Measurements from ENCODE around the gene POU2F2.

POU2F2 gene

DNA sequence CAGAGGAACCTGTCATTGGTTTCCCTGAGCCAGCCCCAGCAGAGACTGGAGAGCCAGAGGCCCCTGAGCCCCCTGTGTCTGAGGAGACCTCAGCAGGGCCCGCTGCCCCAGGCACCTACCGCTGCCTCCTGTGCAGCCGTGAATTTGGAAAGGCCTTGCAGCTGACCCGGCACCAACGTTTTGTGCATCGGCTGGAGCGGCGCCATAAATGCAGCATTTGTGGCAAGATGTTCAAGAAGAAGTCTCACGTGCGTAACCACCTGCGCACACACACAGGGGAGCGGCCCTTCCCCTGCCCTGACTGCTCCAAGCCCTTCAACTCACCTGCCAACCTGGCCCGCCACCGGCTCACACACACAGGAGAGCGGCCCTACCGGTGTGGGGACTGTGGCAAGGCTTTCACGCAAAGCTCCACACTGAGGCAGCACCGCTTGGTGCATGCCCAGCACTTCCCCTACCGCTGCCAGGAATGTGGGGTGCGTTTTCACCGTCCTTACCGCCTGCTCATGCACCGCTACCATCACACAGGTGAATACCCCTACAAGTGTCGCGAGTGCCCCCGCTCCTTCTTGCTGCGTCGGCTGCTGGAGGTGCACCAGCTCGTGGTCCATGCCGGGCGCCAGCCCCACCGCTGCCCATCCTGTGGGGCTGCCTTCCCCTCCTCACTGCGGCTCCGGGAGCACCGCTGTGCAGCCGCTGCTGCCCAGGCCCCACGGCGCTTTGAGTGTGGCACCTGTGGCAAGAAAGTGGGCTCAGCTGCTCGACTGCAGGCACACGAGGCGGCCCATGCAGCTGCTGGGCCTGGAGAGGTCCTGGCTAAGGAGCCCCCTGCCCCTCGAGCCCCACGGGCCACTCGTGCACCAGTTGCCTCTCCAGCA is 52.1 kb downstream of the POU2F2 start:
- no peak for FAIRE-seq

DNA sequence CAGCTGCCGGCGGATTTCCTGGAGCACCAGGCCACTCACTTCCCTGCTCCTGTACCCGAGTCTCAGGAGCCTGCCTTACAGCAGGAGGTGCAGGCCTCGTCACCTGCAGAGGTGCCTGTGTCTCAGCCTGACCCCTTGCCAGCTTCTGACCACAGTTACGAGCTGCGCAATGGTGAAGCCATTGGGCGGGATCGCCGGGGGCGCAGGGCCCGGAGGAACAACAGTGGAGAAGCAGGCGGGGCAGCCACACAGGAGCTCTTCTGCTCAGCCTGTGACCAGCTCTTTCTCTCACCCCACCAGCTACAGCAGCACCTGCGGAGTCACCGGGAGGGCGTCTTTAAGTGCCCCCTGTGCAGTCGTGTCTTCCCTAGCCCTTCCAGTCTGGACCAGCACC is 53.0 kb downstream of the POU2F2 start:
- FAIRE-seq = no peak

DNA sequence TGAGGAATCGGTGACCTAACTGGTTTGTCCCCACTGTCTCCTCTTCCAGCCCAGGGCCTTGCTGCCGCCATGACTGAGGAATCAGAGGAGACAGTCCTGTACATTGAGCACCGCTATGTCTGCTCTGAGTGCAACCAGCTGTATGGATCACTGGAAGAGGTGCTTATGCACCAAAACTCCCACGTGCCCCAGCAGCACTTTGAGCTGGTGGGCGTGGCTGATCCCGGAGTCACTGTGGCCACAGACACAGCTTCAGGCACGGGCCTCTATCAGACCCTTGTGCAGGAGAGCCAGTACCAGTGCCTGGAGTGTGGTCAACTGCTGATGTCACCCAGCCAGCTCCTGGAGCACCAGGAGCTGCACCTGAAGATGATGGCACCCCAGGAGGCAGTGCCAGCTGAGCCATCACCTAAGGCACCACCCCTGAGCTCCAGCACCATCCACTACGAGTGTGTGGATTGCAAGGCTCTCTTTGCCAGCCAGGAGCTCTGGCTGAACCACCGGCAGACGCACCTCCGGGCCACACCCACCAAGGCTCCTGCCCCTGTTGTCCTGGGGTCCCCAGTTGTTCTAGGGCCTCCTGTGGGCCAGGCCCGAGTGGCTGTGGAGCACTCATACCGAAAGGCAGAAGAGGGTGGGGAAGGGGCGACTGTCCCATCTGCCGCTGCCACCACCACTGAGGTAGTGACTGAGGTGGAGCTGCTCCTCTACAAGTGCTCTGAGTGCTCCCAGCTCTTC is 53.5 kb downstream of the POU2F2 start:
- no peak for FAIRE-seq

DNA sequence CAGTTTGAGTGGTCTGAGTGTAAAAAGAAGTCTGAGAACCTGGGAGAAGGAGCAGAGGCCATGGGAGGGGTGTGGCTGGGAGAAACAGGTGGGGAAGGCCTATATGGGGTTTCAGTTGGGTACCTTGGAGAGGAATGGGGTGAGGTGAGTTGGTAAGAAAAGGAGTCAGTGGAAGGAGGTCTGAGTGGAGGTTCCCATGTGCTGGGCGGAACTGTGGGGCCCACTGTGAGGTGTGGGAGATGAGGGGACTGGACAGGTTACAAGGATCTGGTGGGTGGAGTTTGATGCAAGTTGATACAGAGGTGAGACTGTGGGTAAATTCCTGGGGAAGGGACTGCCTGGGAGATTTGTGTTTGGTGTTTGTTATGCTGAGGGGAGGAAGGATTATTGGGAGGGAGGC is 54.2 kb downstream of the POU2F2 start:
- FAIRE-seq = no peak

DNA sequence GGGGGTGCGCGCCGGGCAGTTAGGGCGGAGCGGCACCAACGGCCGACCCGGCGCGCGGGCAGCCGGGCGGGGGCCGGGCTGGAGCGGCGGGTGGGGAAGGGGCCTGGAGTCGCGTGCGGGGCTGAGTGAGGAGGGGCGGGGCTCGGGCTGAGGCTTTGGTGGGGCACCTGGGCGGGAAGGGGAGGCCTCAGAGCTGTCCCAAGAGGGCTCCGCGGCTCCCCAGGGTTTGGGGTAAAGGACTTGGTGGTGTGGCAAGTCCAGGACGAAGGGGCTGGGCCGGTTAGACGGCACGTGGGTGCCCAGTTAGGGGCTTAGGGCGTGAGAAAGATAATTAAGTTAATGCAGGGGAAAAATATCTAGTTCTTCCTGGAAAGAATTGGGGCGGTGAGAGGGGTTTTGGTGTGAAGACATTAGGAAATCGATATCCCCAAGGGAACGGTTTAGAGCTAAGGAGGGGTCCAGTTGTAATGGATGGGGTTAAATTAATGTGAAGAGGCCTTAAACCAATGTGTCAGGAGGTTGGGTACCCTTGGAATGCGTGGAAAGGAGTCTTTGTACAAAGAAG is 55.8 kb downstream of the POU2F2 start:
- FAIRE-seq = no peak

DNA sequence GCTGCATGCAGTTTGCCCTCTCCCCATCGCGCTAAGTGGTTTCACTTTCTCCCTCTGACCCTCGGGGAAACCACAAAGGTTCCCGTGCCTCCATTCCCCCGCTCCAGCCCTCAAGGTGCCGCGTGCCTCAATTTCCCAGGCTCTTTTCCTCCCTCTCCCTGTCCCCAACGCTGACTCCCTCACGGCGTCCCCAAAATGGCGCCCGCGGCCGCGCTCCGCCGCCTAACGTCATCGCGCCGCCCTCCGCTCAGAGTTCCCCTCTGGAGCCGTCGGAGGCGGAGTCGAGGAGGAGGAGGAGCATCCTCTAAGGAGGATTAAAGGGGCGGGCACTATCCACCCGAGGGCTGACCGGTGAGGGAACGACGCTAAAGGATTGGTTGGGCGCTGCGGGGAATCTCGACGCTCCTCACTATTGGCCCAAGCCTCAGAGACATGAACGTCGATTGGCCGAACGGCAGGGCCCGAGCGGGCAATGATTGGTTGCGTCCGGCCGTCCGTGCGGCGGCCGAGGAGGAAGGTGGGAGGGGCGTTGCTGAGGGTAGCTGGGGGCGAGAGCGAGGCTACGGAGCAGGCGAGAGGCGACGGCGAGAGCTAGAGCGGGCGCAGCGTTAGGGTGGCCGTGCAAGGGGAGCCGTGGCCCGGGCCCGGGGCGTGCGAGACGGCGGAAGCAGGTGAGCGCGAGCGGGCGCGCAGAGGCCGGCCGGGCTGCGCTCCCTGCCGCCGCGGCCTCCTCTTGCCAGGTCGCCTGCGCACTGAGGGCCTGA is 56.4 kb downstream of the POU2F2 start, which contains the start of gene ZNF574:
Gene ZNF574, plus strand, starts transcription at position 551 of the 764 bp plus-strand sequence. CDS start 2,441 bp downstream, outside the sequence.
- peak; percentile 100 for FAIRE-seq

DNA sequence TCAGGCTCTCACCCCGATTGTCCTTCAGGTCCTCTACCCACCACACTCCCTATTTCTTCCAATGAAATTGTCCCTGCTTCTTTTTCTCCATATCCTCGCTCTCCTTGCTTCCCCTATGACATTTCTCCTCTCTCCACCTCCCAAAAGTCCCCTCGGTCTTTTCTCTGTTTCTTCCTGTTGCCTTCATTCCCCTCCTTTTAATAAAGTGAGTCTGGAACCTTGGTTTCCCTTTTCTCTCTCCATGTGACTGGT is 57.0 kb downstream of the POU2F2 start:
- no peak for FAIRE-seq

DNA sequence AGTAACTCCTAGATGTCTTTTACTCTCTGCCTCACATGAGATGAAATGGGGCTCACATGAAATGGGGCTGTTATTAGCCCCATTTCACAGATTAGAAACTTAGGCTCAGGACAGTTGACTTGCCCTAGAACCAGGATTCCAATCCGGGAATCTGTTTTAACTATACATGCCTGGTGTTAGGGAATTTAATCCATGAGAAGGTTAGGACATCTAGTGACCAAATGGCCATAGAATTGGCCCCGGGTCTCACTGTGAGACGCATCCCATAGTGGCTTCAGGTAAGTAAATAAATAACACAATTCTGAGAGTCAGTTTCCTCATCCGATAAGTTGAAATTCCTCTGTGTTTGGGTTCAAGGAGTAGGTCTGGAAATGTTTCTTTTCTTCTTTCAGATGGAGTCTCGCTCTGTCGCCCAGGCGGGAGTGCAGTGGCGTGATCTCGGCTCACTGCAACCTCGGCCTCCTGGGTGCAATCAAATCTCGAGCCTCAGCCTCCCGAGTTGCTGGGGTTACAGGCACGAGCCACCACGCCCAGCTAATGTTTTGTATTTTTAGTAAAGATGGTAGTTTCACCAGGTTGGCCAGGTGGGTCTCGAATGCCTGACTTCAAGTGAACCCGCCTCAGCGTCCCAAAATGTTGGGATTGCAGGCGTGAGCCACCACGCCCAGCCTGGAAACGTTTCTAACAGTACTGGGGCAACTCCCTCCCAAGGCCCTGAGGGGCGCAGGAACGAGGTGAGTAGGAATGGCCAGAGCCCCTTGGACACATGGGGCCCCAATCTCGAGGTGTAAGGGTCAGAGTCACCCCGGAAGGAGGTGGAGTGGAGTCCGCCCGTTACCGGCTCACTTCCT is 57.5 kb downstream of the POU2F2 start:
- no peak for FAIRE-seq

DNA sequence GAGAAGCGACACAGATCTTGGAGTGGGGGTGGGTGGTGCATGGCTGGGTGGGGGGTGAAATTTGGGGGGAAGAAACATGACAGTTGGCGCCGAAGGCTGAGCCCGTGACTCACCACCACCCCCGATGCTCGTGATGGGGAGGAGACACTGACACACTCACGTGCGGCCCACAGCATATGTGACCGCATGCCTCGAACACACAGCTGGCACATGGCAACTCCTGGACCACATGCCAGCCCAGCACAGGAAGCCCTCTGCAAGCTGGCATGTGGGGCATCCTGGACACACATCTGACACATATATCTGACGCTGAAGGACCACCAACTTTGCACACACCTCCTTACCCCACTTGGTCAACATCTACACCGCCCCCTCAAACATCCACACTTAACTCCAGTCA is 61.0 kb downstream of the POU2F2 start:
- no peak for FAIRE-seq

DNA sequence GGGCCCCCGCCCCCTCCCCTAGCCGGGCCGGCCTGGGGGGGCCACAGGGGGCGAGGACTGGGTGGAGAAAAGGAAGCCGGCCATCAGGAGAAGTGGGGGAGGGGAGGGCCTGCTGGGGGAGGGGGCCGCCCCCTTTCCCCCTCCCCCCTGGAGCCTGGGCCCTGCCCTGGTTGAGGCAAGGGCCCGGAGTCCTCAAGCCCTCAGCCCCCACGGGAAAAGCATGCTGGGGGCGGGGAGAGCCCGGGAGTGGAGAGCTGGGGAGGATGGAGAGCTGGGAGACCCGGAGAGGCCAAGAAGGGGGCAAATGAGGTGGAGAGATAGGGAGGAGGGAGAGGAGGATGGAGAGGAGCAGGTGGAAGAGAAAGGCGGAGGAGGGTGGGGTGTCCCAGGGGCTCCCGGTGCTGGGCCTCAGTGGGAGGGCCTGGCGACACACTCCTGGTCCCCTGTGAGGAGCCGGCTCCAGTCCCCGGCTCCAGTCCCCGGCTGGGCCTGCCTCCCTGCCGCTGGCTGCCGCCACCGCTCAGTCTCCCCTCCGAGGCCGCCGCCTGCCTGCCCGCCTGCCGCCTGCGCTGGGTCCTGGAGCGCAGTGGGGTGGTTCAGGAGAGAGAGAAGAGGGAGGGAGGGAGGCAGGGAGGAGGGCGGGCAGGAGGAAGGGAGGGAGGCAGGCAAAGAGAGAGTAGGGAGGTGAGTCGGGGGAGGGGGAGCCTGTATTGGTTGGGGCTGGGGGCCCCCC is 62.5 kb downstream of the POU2F2 start, which contains the start of gene GRIK5:
Gene GRIK5, minus strand, starts transcription at position 588 of the 733 bp plus-strand sequence. CDS start 4,436 bp downstream, outside the sequence.
- FAIRE-seq = no peak

DNA sequence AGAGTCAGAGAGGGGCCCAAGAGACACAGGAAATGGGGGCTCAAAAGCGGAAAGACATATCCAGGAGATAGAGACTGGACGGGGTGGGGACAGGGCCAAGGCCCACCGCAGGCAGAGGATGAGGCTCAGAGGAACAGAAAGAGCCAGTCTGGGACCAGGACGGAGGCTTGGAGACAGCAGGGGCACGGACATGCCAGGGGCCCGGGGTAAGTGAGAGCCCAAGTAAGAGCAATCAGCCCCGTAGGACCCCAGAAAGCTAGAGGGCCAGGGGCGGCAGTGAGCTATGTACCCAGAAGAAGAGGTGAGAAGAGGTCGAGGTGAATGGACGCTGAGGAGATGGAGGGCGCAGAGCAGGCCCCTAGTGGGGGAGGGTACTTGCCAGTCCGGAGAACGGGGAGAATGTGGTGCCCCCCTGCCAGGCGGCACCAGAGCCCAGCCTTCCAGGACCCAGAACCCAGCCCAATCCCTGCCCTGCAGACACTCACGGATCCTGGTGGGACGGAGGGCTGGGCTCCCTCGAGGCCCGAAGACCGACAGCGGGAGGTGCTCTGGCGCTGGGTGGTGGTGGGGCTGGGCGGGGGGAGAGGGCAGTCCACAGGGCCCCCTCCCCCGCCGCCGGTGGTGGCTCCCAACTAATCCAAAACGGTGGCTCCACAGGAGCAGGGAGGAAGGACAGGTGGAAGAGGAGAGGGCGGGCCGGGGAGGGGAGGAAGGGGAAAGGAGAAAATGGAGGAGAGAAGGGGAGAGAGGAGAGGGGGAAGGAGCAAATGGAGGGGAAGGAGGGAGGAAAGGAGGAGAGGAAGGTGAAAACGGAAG is 63.3 kb downstream of the POU2F2 start:
- FAIRE-seq = no peak

DNA sequence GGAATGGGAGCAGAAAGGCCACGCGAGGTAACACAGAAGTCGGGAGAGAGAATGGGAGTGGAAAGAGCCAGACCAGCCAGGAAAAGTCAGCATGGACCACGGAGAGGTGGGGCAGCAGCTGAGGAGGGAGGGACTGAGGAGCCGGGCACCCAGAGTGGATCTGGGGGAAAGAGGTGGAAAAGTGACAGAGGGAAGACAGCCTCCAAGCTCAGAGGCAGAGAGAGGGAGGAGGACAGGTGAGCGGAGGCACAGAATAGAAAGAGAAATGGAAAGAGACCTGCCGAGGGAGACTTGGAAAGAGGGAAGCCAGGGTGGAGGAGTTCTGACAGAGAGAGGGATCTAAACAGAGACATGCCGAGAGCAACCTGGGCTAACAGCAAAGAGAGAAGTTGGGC is 63.9 kb downstream of the POU2F2 start:
- no peak for FAIRE-seq

DNA sequence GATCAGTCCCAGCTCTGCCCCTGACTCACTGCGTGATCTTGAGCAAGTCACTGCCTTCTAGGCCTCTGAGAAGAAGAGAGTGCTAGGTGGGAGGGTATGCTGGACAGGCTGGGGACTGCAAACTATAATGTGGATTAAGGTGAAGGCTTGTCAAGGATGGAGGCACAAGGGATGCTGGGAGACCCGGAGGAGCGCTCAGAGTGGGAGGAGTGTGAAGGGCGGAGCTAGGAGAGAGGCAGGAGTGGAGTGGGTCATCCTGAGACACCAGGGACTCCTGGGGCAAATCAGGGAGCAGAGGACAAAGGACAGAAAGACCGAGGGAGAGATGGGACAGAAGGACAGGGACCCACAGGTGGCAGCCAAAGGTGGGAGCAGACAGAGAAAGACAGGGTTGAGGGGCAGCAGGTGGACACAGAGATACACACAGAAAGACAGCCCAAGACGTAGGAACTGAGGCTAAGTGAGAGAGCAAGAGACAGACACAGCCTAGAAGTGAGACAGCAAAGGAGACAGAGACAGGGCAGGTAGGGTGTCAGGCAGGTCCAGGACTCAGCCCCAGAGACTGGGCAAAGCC is 64.8 kb downstream of the POU2F2 start:
- no peak for FAIRE-seq

DNA sequence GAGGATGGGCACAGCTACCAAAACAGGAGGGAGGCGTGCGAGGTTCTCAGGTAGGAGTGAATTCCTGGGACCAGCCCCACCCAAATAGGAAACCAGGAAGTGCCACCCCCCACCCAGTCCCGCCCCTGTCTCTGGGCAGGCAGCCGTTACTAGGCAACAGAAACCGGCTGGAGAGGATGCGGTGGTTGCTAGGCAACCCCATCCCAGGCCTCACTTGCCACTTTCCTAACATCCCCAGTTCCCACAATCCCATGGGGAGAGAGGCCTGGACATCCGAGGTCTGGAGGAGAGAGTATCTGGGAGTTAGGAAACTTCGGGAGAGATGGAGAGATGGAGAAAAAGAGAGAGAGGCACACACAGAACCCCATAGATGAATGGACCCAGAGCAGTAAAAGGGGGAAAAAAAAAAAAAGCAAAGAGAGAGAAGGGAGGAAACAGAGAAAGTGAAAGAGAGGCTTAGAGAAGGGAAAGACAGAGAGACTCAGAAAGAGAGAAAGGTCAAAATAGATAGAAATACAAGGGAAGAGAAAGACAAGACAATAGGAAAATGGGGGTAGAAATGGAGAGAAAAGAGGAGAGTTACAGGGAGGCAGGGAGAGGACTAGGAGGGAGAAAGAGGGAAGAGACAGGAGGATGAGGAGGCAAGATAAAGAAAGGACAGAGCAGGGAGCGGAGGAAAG is 66.0 kb downstream of the POU2F2 start:
- no peak for FAIRE-seq

DNA sequence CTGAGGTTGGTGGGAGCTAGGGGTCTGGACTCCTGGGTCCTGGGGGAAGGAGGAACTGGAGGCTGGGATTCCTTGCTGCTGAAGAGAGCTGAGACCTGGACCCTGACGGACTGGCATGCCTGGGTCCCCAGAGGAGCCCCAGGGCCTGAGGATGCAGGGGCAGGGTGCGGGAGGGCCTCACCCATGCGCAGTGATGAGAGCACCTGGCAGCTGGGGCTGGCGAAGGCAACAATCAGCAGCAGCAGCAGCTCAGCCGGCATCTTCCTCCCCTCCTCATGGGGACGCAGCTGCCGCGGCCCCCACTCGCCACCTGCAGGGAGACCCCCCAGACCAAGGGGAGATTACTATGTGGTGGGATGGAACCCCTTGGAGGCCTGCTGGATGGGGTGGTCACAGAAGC is 66.7 kb downstream of the POU2F2 start:
- FAIRE-seq = no peak

DNA sequence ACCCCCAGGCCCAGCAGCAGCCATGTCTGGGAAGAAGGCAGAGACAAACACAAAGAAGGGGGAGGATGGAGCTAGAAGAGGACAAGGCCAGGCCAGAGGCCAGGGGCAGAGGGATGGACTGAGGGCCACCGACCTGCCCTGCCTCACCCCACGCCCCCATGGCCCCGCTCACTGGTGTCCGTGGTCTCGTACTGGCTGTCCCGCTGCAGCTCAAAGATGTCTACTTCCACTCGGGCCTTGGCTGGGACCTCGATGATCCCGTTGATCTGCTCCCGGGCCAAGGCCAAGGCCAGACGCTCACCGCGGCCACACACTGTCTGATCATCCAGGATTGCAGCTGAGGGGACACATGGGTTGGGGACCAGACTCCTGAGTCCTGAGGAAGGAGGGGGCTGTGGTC is 67.2 kb downstream of the POU2F2 start:
- FAIRE-seq = no peak

DNA sequence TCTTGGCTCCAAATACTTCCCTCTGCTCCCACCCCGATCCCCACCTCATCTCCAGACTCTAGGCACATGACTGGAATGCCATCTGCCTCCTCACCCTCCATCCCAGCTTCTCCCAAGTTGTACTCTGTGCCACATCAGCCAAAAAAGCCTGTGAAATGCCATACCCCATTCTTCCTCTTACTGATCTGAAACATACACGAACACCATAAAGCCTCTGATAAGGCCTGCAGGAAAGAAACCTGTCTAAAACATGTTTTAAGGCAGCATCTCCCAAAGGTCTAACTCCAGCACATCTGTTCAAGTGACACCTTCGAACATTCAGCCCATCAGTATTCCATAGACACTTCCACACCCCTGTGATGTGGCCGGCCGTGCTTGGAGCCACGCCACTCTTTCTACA is 67.8 kb downstream of the POU2F2 start:
- FAIRE-seq = no peak

DNA sequence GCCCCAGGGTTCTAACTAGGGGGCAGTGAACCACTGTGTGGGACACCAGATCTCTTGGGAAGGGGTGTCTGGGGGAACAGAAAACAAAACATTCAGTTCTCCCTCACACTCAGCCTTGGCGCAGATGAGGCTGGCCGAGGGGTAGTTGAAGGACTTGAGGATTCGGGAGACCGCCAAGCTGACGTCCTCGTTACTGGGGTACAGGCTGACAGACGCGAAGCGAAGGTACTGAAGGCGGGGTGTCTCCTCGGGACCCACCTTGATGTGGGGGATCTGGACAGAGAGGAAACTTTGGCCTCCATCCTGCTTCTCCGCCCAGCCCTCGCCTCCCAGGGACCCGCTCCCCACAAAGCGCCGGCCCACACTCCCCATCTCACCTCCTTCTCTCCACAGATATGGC is 69.9 kb downstream of the POU2F2 start:
- FAIRE-seq = no peak

DNA sequence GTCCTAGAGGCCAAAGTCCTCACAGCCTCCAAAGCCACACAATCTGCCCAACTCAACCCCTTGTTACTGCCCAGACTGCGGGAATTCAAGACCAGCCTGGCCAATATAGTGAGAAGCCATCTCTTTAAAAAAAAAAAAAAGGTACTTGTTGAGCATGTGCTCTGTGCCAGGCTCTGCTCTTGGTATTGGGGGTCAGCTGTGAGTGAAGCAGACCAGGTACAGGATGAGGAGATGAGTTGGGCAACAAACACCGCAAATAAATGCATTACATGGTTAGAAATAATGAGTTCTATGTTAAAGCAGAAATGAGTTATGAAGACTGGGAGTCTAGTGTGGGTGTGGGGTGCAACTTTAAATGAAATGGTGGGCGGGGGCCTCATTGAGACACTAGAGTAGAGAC is 72.1 kb downstream of the POU2F2 start:
- FAIRE-seq = no peak

DNA sequence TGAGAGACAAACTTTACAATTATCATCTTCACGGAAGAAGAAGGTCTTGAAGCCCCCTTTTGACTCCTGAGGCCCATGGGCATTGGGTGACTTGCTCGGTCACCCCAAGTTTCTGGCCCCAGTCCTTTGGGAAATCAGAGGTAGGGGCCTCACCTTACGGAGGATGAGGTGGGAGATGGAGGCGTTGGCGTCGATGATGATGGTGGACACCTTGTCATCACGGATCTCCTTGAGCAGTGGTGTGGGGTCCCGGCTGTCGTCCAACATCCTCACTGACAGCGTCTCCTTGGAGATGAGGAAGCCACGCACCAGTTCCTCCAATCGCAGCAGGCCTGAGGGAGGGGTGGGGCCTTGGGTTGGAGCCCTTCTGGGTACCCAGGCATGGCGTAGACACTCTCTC is 73.0 kb downstream of the POU2F2 start:
- no peak for FAIRE-seq

Data from endometrium (tissue), 2 donors.